ENCODE data around the gene NBEAL2. TPM values are rescaled to one million over a fixed set of nuclear protein-coding genes. Genes with fewer than 3 reads are reported as not detected.

NBEAL2 gene
- total and polyA plus RNA-seq, 2 of the 8 experiments (the other 6 are each of a cell fraction or from before 2014, with no cell fraction given): 27.3 to 46.9 TPM

DNA sequence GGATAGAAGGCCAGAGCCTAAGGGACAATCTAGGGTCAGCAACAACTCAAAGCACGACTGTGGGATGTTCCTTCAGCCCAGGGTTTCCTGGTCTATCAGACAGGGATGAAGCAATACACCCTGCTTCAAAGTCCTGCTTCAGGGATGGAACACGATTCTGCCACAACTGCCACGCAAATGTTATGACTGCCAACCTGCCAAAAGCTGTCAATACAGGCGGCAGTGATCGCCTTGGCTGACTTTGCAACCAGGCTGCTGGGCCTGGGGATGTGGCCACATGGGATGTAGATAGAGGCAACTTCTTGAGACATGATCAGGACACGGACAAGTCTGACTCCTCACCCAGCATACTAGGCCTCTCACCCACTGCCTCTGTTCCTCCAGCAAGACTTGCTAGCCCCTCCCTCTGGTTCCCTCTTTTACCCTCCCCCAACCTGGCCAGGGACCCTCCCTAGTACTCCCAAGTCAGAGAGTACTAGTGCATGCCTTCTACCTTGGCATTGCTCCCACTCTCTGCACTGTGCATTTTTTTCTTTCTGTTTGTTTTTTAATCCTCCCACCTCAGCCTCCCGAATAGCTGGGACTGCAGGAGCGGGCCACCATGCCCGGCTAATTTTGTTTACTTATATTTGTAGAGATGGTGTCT is 10.6 kb upstream of the NBEAL2 start:
- Histone ChIP-seq H2BK5ac (ENCODE audit: low read depth, low read length) (no peak overlapping the region), H3K27me3 (replicated peaks in 1 of 4; ENCODE audit: control insufficient read depth in 3 of 4, extremely low read depth in 1 of 4, insufficient read depth in 3 of 4, low read length in 3 of 4) (no peaks in the 10 kb centered on the region), H3K36me3 (ENCODE audit: control insufficient read depth in 2 of 4, insufficient read depth in 4 of 4, low read length in 3 of 4) (peaks cover 0 to 10% (median 1%) of the 10 kb centered on the region in 4 experiments; a peak in 5 of 8 replicates), H3K27ac (ENCODE audit: low read depth, low read length) (no peak overlapping the region), H2AK5ac (ENCODE audit: low read depth, low read length) (no peak overlapping the region), H2BK15ac (ENCODE audit: low read length) (no peak overlapping the region), H3K9ac (replicated peaks in 1 of 4; ENCODE audit: extremely low read depth in 1 of 4, low read depth in 3 of 4, low read length in 3 of 4) (no peak overlapping the region), H3K23ac (ENCODE audit: insufficient read length) (no peak overlapping the region), H3K4ac (replicated peaks; ENCODE audit: insufficient read length, low read depth, low read length) (no peak overlapping the region), H3K23me2 (ENCODE audit: low read depth, low read length) (no peaks in the 10 kb centered on the region), H3K56ac (replicated peaks; ENCODE audit: insufficient read length, low read depth, low read length) (no peak overlapping the region), H2BK20ac (ENCODE audit: low read length) (no peak overlapping the region), H3K79me2 (ENCODE audit: control insufficient read depth in 1 of 2, insufficient read depth in 2 of 2, low read length in 2 of 2) (peaks cover 58 to 88% of the 10 kb centered on the region in 2 experiments), H2BK120ac (replicated peaks; ENCODE audit: low read depth, low read length) (no peak overlapping the region), H4K5ac (ENCODE audit: insufficient read length, low read depth, low read length) (no peak overlapping the region), H3K4me3 (ENCODE audit: extremely low read depth in 1 of 4, insufficient read depth in 2 of 4, low read depth in 3 of 4, low read length in 4 of 4) (no peak overlapping the region), H4K8ac (ENCODE audit: extremely low read depth, insufficient read depth, low read length) (no peak overlapping the region; the same call in 1 of the 2 replicates), H3K9me3 (ENCODE audit: insufficient read depth in 2 of 2, low read depth in 1 of 2, low read length in 1 of 2) (no peaks in the 10 kb centered on the region; a peak in 1 of 4 replicates), H3K4me1 (replicated peaks in 1 of 4; ENCODE audit: control insufficient read depth in 3 of 4, insufficient read depth in 4 of 4, low read length in 3 of 4) (0 out of 7 replicates have a peak, but pooled peaks cover 0 to 2% (median under 1%) of the 10 kb centered on the region in 4 experiments), H3K79me1 (ENCODE audit: low read depth, low read length) (peaks cover 29% of the 10 kb centered on the region), H2AFZ (ENCODE audit: low read length) (no peak overlapping the region), H4K91ac (replicated peaks; ENCODE audit: insufficient read length, low read length) (no peak overlapping the region), H3K4me2 (ENCODE audit: insufficient read depth in 1 of 2, low read depth in 2 of 2, low read length in 2 of 2) (no peak overlapping the region), H3K18ac (ENCODE audit: extremely low read depth, low read length) (no peak overlapping the region), H2BK12ac (ENCODE audit: low read depth, low read length) (no peak overlapping the region), H3K14ac (ENCODE audit: insufficient read length) (no peak overlapping the region), H4K20me1 (replicated peaks in 1 of 2; ENCODE audit: control insufficient read depth in 1 of 2, insufficient read depth in 2 of 2, low read length in 2 of 2) (peaks cover 33 to 42% of the 10 kb centered on the region in 2 experiments)
- CTCF ChIA-PET (ENCODE audit: partially characterized antibody): interaction anchor here (0.9 to 4.3 kb wide), 6 partner anchors 8 to 109 kb away, joined by 3 to 15 read pairs (median 4); no protein-coding TSS in a partner anchor
- 76% methylated on average over 9 of the region's 9 CpGs; no CpG with 5 or more reads in 1 of the 2 experiments for WGBS, 2 experiments (ENCODE audit: extremely low coverage in 1 of 2, insufficient coverage in 1 of 2, insufficient read length in 1 of 2, insufficient replicate concordance in 2 of 2, low coverage in 1 of 2, low lambda C conversion rate in 2 of 2, missing lambda C conversion rate in 1 of 2)
- TF ChIP-seq RFX5 (IDR thresholded peaks at IDR 0.05; ENCODE audit: borderline replicate concordance, low read depth, low read length) (no peak), ASH2L (IDR thresholded peaks at IDR 0.05; ENCODE audit: low read length) (no peak), POLR2AphosphoS5 (IDR thresholded peaks at IDR 0.05; ENCODE audit: low read depth, low read length) (no peak), CBX8 (IDR thresholded peaks at IDR 0.05; ENCODE audit: borderline replicate concordance, low read depth, low read length) (no peak), SRF (IDR thresholded peaks at IDR 0.05; ENCODE audit: low read depth, low read length) (no peak), EGR1 (IDR thresholded peaks at IDR 0.05; ENCODE audit: borderline replicate concordance, low read depth, low read length) (no peak), SP2 (IDR thresholded peaks at IDR 0.05; ENCODE audit: low read length) (no peak), GTF2F1 (IDR thresholded peaks at IDR 0.05; ENCODE audit: borderline replicate concordance, low read depth, low read length) (no peak)
- FAIRE-seq (no peak), DNase-seq (ENCODE audit: low read depth in 1 of 2, low spot score in 2 of 2) (no peak)
- POLR2A ChIA-PET (ENCODE audit: partially characterized antibody): interaction anchor here (0.9 to 2.7 kb wide), 4 partner anchors 8 to 46 kb away, joined by 3 to 7 read pairs (median 5); partner anchors contain the start of gene NBEAL2
